ENCODE data around the gene C4A. TPM values are rescaled to one million over a fixed set of nuclear protein-coding genes. Genes with fewer than 3 reads are reported as not detected.

Gene C4A
- total and polyA plus RNA-seq, 2 of the 13 experiments (the other 11 are each of a cell fraction or from before 2014, with no cell fraction given) = 165 to 478 TPM

- TF ChIP-seq GFI1 (CRISPR knock-in tag; IDR thresholded peaks at IDR 0.05; ENCODE audit: borderline replicate concordance) (no peak), ZNF101 (CRISPR knock-in tag; IDR thresholded peaks at IDR 0.05; ENCODE audit: borderline replicate concordance, low read depth) (peak; percentile 20; the same call in 1 of the 2 replicates), ZNF770 (CRISPR knock-in tag; IDR thresholded peaks at IDR 0.05) (no peak), TGIF2 (CRISPR knock-in tag; IDR thresholded peaks at IDR 0.05) (peak; percentile 95), ZNF615 (CRISPR knock-in tag; IDR thresholded peaks at IDR 0.05; ENCODE audit: borderline replicate concordance) (no peak), ZNF83 (CRISPR knock-in tag; IDR thresholded peaks at IDR 0.05; ENCODE audit: borderline replicate concordance) (no peak; the same call in 1 of the 2 replicates), HIC2 (CRISPR knock-in tag; IDR thresholded peaks at IDR 0.05; ENCODE audit: low read depth) (no peak; the same call in 1 of the 2 replicates), IRX3 (CRISPR knock-in tag; IDR thresholded peaks at IDR 0.05; ENCODE audit: borderline replicate concordance, low read depth) (peak; percentile 26; the same call in 1 of the 2 replicates), PRDM4 (CRISPR knock-in tag; IDR thresholded peaks at IDR 0.05; ENCODE audit: borderline replicate concordance) (no peak), ZFP1 (CRISPR knock-in tag; IDR thresholded peaks at IDR 0.05) (peak; percentile 64; the same call in 1 of the 2 replicates), ZNF276 (CRISPR knock-in tag; IDR thresholded peaks at IDR 0.05; ENCODE audit: low read depth) (no peak; the same call in 1 of the 2 replicates), ZBTB21 (CRISPR knock-in tag; IDR thresholded peaks at IDR 0.05) (peak; percentile 99), ZNF337 (CRISPR knock-in tag; IDR thresholded peaks at IDR 0.05; ENCODE audit: borderline replicate concordance, low read depth) (0 out of 2 replicates have a peak, but pooled peaks have one; percentile 3), ZNF281 (CRISPR knock-in tag; IDR thresholded peaks at IDR 0.05; ENCODE audit: borderline replicate concordance) (peak; percentile 90), ZNF552 (CRISPR knock-in tag; IDR thresholded peaks at IDR 0.05; ENCODE audit: borderline replicate concordance) (peak; percentile 81), ZNF205 (CRISPR knock-in tag; IDR thresholded peaks at IDR 0.05) (peak; percentile 99), ZNF331 (CRISPR knock-in tag; IDR thresholded peaks at IDR 0.05) (peak; percentile 78)
Observed at GRCh38 chr6:31971993-31972708, 9.7 kb upstream of the C4A start, which contains the start of gene DXO (continued).

All from HepG2 (cell line).